ENCODE measurements around the gene SPDYA.
A peak's percentile ranks its signal among the peaks of the same experiment; 100 is the strongest.

The SPDYA gene

DNA sequence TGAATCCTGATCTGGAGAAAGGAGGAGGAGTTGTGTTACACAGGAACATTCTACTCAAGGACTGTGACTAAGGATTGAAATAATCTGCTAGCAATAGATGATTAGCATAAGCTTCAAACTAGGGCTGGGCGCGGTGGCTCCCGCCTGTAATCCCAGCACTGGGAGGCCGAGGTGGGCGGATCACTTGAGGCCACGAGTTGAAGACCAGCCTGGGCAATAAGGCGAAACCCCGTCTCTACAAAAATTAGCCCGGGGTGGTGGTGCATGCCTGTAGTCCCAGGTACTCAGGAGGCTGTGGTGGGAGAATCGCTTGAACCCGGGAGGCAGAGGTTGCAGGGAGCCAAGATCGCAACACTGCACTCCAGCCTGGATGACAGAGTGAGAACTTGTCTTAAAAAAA lies 58.0 kb downstream of the SPDYA start:
- H3K4me3 ChIP-seq (ENCODE audit: low read depth in 1 of 2, low read length in 2 of 2) = peak overlapping the region; percentile 98 to 100
- peak overlapping the region in 1 of 2 donors; percentile 26 for H3K9ac ChIP-seq (ENCODE audit: low read depth in 1 of 2, low read length in 2 of 2)
- H3K36me3 ChIP-seq (ENCODE audit: control insufficient read depth in 1 of 2, insufficient read depth in 2 of 2, low read length in 2 of 2) = no peaks in the 10 kb centered on the region
- H3K4me1 ChIP-seq (ENCODE audit: control insufficient read depth in 1 of 2, insufficient read depth in 2 of 2, low read length in 2 of 2) = peaks cover 28 to 30% of the 10 kb centered on the region in 2 donors
- no peaks in the 10 kb centered on the region for H3K9me3 ChIP-seq (ENCODE audit: control insufficient read depth in 1 of 2, low read length in 2 of 2)
- no peak overlapping the region for H3K27ac ChIP-seq (ENCODE audit: low read depth, low read length)
- H3K27me3 ChIP-seq (ENCODE audit: control insufficient read depth in 1 of 2, insufficient read depth in 2 of 2, low read length in 2 of 2) = no peaks in the 10 kb centered on the region

- no peaks in the 10 kb centered on the region for H3K27me3 ChIP-seq (ENCODE audit: control insufficient read depth in 1 of 2, insufficient read depth in 2 of 2, low read length in 2 of 2)
- no peaks in the 10 kb centered on the region for H3K36me3 ChIP-seq (ENCODE audit: control insufficient read depth in 1 of 2, insufficient read depth in 2 of 2, low read length in 2 of 2)
- H3K27ac ChIP-seq (ENCODE audit: low read depth, low read length) = no peak overlapping the region
- peak overlapping the region; percentile 85 to 91 for H3K9ac ChIP-seq (ENCODE audit: low read depth in 1 of 2, low read length in 2 of 2)
- peaks cover 20 to 23% of the 10 kb centered on the region in 2 donors for H3K4me1 ChIP-seq (ENCODE audit: control insufficient read depth in 1 of 2, insufficient read depth in 2 of 2, low read length in 2 of 2)
- peak overlapping the region; percentile 98 to 100 for H3K4me3 ChIP-seq (ENCODE audit: low read depth in 1 of 2, low read length in 2 of 2)
- no peaks in the 10 kb centered on the region for H3K9me3 ChIP-seq (ENCODE audit: control insufficient read depth in 1 of 2, low read length in 2 of 2)
These were observed 59.0 kb downstream of the SPDYA start for GRCh38 chr2:28869494-28870145.

DNA sequence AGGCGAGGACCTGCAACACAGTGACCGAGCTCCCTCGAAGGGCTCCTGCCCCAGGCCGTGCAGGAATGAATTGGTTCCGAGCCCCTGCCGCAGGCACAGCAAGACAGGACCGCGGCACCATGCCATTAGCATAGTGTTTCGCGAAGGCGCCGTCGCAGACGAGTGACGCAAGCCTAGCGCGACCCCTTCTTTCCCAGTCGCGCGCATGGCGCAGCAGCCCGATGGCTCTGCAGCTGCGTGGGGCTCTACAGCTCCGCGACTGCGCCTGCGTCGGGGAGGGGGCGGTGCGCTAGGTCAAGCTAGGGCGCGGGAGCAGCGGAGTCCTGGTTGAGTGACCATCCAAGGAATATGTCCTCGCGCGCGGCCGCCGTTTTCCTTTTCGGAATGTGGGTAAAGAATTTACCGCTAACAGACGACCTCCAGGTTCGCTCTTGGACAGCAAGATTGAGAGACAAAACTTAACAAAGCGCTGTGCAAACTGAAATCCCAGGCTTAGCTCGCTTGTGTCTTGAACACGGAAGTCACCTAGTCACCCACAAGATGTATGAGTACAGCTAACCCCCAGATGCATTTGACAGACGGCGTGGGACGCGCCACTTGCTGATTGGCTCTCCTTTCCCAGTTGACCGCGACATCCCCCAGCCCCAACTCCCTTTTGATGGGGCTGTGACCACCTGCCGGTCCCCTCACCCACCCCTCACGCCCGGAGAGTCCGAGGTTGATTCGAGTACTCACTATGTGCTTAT lies 59.7 kb downstream of the SPDYA start, which contains the start of gene TRMT61B:
TRMT61B (minus strand) TSS at position 164 of the 746 bp plus-strand sequence; CDS start at position 132, 32 bp downstream.
- H3K27ac ChIP-seq (ENCODE audit: low read depth, low read length) = peak within 1 kb of the TSS; percentile 73
- peak within 1 kb of the TSS; percentile 85 to 91 for H3K9ac ChIP-seq (ENCODE audit: low read depth in 1 of 2, low read length in 2 of 2)
- H3K36me3 ChIP-seq (ENCODE audit: control insufficient read depth in 1 of 2, insufficient read depth in 2 of 2, low read length in 2 of 2) = no peaks in the 10 kb centered on the region
- H3K4me3 ChIP-seq (ENCODE audit: low read depth in 1 of 2, low read length in 2 of 2) = peak within 1 kb of the TSS; percentile 98 to 100
- peaks cover 20 to 23% of the 10 kb centered on the region in 2 donors for H3K4me1 ChIP-seq (ENCODE audit: control insufficient read depth in 1 of 2, insufficient read depth in 2 of 2, low read length in 2 of 2)
- H3K9me3 ChIP-seq (ENCODE audit: control insufficient read depth in 1 of 2, low read length in 2 of 2) = no peaks in the 10 kb centered on the region
- peaks cover 0 to 1% of the 10 kb centered on the region in 2 donors for H3K27me3 ChIP-seq (ENCODE audit: control insufficient read depth in 1 of 2, insufficient read depth in 2 of 2, low read length in 2 of 2)

- Histone ChIP-seq H3K36me3 (ENCODE audit: control insufficient read depth in 1 of 2, insufficient read depth in 2 of 2, low read length in 2 of 2) (no peaks in the 10 kb centered on the region), H3K9ac (ENCODE audit: low read depth in 1 of 2, low read length in 2 of 2) (no peak overlapping the region), H3K9me3 (ENCODE audit: control insufficient read depth in 1 of 2, low read length in 2 of 2) (no peaks in the 10 kb centered on the region), H3K4me1 (ENCODE audit: control insufficient read depth in 1 of 2, insufficient read depth in 2 of 2, low read length in 2 of 2) (peaks cover 20 to 23% of the 10 kb centered on the region in 2 donors), H3K4me3 (ENCODE audit: low read depth in 1 of 2, low read length in 2 of 2) (no peak overlapping the region), H3K27ac (ENCODE audit: low read depth, low read length) (no peak overlapping the region), H3K27me3 (ENCODE audit: control insufficient read depth in 1 of 2, insufficient read depth in 2 of 2, low read length in 2 of 2) (peaks cover 6 to 7% of the 10 kb centered on the region in 2 donors)
These were observed 61.0 kb downstream of the SPDYA start for GRCh38 chr2:28871620-28872019.

GRCh38 chr2:28880193-28880592 lies 69.6 kb downstream of the SPDYA start:
- no peak overlapping the region for H3K27ac ChIP-seq (ENCODE audit: low read depth, low read length)
- no peaks in the 10 kb centered on the region for H3K4me1 ChIP-seq (ENCODE audit: control insufficient read depth in 1 of 2, insufficient read depth in 2 of 2, low read length in 2 of 2)
- no peaks in the 10 kb centered on the region for H3K9me3 ChIP-seq (ENCODE audit: control insufficient read depth in 1 of 2, low read length in 2 of 2)
- H3K4me3 ChIP-seq (ENCODE audit: low read depth in 1 of 2, low read length in 2 of 2) = no peak overlapping the region
- H3K9ac ChIP-seq (ENCODE audit: low read depth in 1 of 2, low read length in 2 of 2) = no peak overlapping the region
- peaks cover 9 to 14% of the 10 kb centered on the region in 2 donors for H3K27me3 ChIP-seq (ENCODE audit: control insufficient read depth in 1 of 2, insufficient read depth in 2 of 2, low read length in 2 of 2)
- H3K36me3 ChIP-seq (ENCODE audit: control insufficient read depth in 1 of 2, insufficient read depth in 2 of 2, low read length in 2 of 2) = no peaks in the 10 kb centered on the region

- no peak overlapping the region for H3K27ac ChIP-seq (ENCODE audit: low read depth, low read length)
- H3K9ac ChIP-seq (ENCODE audit: low read depth in 1 of 2, low read length in 2 of 2) = no peak overlapping the region
- no peaks in the 10 kb centered on the region for H3K9me3 ChIP-seq (ENCODE audit: control insufficient read depth in 1 of 2, low read length in 2 of 2)
- H3K27me3 ChIP-seq (ENCODE audit: control insufficient read depth in 1 of 2, insufficient read depth in 2 of 2, low read length in 2 of 2) = no peaks in the 10 kb centered on the region
- H3K36me3 ChIP-seq (ENCODE audit: control insufficient read depth in 1 of 2, insufficient read depth in 2 of 2, low read length in 2 of 2) = no peaks in the 10 kb centered on the region
- H3K4me1 ChIP-seq (ENCODE audit: control insufficient read depth in 1 of 2, insufficient read depth in 2 of 2, low read length in 2 of 2) = peaks cover 22 to 27% of the 10 kb centered on the region in 2 donors
- H3K4me3 ChIP-seq (ENCODE audit: low read depth in 1 of 2, low read length in 2 of 2) = no peak overlapping the region
These were observed 82.9 kb downstream of the SPDYA start for GRCh38 chr2:28893488-28893887.

DNA sequence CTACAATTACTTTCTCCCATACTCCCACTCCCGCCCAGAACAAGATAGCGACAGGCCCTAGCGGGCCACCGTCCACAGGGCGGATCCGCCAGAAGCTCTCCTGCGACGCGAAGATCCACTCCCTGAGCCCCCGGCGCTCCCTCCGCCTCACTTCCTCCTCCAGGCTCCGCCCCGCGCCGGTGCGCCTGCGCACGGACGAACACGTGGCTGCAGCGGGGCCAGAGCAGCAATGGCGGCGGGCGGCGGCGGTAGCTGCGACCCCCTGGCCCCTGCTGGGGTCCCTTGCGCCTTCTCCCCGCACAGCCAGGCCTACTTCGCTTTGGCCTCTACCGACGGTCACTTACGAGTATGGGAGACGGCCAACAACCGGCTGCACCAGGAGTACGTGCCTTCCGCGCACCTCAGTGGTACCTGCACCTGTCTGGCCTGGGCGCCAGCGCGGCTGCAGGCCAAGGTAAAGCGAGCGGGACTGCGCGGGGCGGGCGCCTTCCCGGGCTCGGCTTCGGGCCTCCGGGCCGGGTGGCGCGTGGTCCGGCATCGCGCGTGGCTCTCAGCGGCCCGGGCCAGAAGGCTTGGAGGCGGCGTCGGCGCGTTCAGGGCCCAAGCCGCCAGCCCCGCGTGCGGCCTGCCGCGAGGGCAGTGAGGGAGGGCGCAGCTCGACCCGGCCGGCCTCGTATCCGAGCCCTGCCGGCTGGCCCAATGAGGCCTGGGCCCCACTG lies 84.0 kb downstream of the SPDYA start, which contains the start of gene WDR43:
WDR43 (plus strand) TSS at position 198 of the 719 bp plus-strand sequence; CDS start at position 230, 32 bp downstream.
- Histone ChIP-seq H3K36me3 (ENCODE audit: control insufficient read depth in 1 of 2, insufficient read depth in 2 of 2, low read length in 2 of 2) (no peaks in the 10 kb centered on the region), H3K4me3 (ENCODE audit: low read depth in 1 of 2, low read length in 2 of 2) (peak within 1 kb of the TSS; percentile 83 to 99), H3K9me3 (ENCODE audit: control insufficient read depth in 1 of 2, low read length in 2 of 2) (no peaks in the 10 kb centered on the region), H3K27me3 (ENCODE audit: control insufficient read depth in 1 of 2, insufficient read depth in 2 of 2, low read length in 2 of 2) (no peaks in the 10 kb centered on the region), H3K27ac (ENCODE audit: low read depth, low read length) (no peak within 1 kb of the TSS), H3K9ac (ENCODE audit: low read depth in 1 of 2, low read length in 2 of 2) (peak within 1 kb of the TSS; percentile 70 to 81), H3K4me1 (ENCODE audit: control insufficient read depth in 1 of 2, insufficient read depth in 2 of 2, low read length in 2 of 2) (peaks cover 22 to 27% of the 10 kb centered on the region in 2 donors)

DNA sequence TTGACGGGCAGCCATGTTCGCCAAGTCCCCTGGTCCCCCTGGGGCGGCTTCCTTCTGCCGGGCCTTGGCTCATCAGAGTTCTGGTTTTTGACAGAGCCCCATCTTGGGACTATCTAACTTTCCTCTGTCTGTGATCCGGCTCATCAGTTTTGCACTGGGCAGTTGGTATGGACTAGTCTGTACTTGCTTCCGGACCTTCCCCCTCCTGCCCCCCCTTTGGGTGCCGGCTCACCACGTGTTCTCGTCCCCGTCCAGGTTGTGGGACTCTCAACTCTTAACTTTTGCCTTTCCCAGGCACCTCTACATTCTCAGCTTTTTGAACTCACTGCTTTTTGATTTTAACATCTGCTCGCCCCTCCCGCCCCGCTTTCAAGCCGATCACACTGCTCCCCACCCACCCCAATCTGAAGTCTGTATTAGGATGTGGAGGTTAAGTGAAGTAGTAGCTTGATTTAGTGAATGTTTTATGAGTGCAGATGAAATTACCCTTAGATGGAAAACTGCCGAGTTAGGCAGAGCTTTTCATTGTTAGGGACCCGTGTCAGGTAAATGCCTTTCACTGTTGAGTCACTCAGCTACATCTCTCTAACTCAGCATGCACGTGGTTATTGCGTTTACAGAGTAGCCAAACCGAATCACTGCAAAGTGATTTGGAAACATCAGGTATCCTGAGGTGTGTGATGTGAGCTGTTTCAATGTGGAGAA lies 84.7 kb downstream of the SPDYA start:
- H3K27ac ChIP-seq (ENCODE audit: low read depth, low read length) = no peak overlapping the region
- no peaks in the 10 kb centered on the region for H3K9me3 ChIP-seq (ENCODE audit: control insufficient read depth in 1 of 2, low read length in 2 of 2)
- peak overlapping the region; percentile 83 to 99 for H3K4me3 ChIP-seq (ENCODE audit: low read depth in 1 of 2, low read length in 2 of 2)
- H3K4me1 ChIP-seq (ENCODE audit: control insufficient read depth in 1 of 2, insufficient read depth in 2 of 2, low read length in 2 of 2) = peaks cover 22 to 27% of the 10 kb centered on the region in 2 donors
- H3K9ac ChIP-seq (ENCODE audit: low read depth in 1 of 2, low read length in 2 of 2) = peak overlapping the region; percentile 70 to 81
- H3K27me3 ChIP-seq (ENCODE audit: control insufficient read depth in 1 of 2, insufficient read depth in 2 of 2, low read length in 2 of 2) = no peaks in the 10 kb centered on the region
- H3K36me3 ChIP-seq (ENCODE audit: control insufficient read depth in 1 of 2, insufficient read depth in 2 of 2, low read length in 2 of 2) = no peaks in the 10 kb centered on the region

DNA sequence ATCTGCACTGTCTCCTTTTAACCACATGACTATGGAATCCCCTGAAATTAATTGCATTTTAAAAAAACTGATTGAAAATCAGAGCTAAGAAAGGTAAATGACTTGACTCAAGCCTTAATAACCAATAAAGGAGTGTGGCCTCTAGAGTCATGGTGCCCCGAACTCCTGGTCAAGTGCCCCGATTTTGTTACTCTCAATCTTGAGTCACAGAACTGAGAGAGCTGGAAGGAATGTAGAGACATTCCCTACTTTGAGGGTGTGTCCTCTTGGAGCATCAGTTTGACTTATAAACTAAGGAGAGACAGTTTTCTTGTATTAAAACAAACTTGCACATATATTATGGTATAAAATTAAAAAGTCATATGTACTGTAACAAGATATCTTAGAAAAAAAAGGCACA lies 86.3 kb downstream of the SPDYA start:
- H3K36me3 ChIP-seq (ENCODE audit: control insufficient read depth in 1 of 2, insufficient read depth in 2 of 2, low read length in 2 of 2) = no peaks in the 10 kb centered on the region
- H3K4me1 ChIP-seq (ENCODE audit: control insufficient read depth in 1 of 2, insufficient read depth in 2 of 2, low read length in 2 of 2) = peaks cover 22 to 36% of the 10 kb centered on the region in 2 donors
- no peak overlapping the region for H3K27ac ChIP-seq (ENCODE audit: low read depth, low read length)
- no peaks in the 10 kb centered on the region for H3K27me3 ChIP-seq (ENCODE audit: control insufficient read depth in 1 of 2, insufficient read depth in 2 of 2, low read length in 2 of 2)
- peak overlapping the region; percentile 83 to 99 for H3K4me3 ChIP-seq (ENCODE audit: low read depth in 1 of 2, low read length in 2 of 2)
- no peaks in the 10 kb centered on the region for H3K9me3 ChIP-seq (ENCODE audit: control insufficient read depth in 1 of 2, low read length in 2 of 2)
- no peak overlapping the region for H3K9ac ChIP-seq (ENCODE audit: low read depth in 1 of 2, low read length in 2 of 2)

All from duodenal mucosa (tissue), 2 donors.